Stimulated activated CD8-positive, alpha-beta memory T cell treated with anti-CD3 and anti-CD28 coated beads, Interleukin-7, amount 100 ng/mL, for 1 hour (primary cell): ENCODE data around the gene EFCAB9.
"Not testable (repeated sequence)": the region's sequence is repeated elsewhere in the genome, so short reads cannot be mapped to it uniquely, and the experiment has no call there.

ENCODE experiments used
- DNase-seq, 2 donors: peaks; one replicate each; pipeline ENCODE4 v3.0.0-alpha.2; 2020; ENCODE audit warnings: low read depth in 2 of 2

The EFCAB9 gene

GRCh38 chr5:172193872-172194271 is at the start of gene EFCAB9:
EFCAB9 (plus strand) TSS chr5:172194172; CDS start chr5:172194173, 1 bp downstream.
- DNase-seq = no peak

DNA sequence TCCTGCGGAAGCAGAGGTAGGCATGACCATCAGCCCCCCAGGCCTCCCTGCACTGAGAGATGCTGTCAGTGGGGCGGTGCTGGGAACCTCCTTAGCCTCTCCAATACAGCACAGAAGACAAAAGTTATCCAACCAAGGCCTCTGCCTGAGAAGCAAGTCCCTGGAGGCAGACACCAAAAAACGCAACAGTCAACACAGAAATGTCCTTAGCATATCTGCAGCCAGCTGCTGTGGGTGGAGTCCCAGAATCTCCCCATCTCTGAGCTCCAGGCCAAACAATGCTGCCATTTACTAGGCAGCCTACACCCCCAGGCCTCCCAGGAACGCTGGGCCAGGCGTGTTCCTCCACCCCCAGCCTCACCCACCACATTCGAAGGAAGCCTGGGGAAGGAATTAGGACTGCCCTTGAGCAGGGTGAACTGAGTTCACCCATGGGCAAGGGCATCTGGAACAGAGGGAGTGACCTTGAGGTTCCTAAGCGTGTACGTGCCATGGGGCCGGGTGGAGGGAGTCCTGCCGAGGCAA is 49.6 kb upstream of the EFCAB9 start:
- DNase-seq = no peak

DNA sequence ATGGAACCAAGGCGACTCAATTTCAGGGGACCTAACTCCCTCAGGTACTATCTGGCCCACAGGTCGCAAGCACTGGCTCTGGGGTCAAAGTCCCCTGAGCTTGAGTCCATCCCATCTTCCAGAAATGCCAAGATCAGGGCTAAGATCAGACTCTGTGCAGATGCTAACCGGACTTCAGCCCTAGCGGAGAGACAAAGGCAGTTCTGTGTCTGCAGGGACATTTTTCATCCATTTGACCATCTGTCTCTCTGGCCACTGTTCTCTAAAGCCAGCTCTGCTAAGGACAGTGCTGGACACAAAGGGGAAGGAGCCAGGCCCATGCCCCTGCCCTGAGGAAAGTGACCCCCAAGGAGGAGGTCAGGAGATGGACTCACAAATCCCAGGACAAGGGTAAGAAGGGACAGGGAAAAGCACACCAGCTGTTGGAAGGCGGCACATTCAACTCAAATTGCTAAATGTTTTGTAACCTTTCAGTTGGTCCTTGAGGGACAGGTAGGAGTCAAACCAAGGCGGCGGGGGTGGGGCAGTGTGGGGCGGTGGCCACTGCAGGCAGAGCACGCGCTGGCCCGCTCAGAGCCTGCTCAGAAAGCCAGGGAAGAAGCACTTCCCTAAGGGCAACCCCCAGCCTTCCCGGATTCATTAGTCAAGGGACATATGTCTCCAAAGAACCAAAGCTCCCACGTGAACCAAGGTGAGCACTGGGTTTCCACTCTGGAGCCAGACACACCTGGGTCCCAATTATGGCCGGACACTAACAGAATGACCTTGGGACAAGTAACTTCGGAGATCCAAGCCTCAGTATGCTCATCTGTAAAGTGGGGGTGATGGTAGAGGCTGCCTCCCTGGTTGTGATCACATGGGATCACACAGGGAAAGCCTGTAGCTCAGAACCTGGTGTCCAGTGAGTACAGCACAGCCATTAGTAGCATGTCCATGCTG is 48.8 kb upstream of the EFCAB9 start:
- DNase-seq = no peak

GRCh38 chr5:172145870-172146747 is 47.9 kb upstream of the EFCAB9 start:
- DNase-seq = no peak

DNA sequence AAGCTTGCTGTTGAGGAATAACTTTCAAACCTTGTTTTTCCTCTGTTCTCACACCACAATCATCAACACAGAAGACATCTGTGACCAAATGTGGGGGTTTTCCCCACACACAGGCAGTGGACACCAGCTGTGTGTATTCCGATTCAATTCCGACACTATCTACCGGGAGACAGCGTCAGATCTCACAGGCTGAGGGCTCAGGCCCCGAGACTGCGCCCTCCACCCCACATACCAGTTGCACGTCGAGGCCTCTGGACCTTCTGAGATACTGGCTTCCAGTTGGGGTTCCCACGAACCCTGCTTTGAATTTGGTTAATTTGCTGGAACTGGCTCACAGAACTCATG is 47.3 kb upstream of the EFCAB9 start:
- DNase-seq = no peak

- no peak for DNase-seq
Observed at GRCh38 chr5:172147857-172148256, 46.1 kb upstream of the EFCAB9 start.

DNA sequence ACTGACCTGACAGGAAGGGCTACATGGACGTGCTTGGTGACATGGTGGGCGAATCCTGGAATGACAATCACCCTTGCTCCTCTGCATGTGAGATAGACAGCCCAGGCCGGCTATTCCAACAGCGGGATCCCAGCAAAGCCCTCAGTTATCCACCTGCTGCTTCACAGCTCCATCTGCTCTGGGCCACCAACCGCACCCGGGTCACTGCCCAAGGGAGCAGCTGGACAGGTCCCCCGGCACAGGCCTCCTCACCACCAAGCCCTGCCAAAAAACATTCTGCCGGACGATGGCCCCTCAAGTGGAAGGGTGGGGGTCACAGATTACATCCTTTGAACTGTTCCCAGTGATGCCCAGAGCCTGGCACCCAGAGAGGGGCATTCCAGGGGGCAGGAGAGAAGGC is 45.6 kb upstream of the EFCAB9 start:
- DNase-seq = no peak

DNA sequence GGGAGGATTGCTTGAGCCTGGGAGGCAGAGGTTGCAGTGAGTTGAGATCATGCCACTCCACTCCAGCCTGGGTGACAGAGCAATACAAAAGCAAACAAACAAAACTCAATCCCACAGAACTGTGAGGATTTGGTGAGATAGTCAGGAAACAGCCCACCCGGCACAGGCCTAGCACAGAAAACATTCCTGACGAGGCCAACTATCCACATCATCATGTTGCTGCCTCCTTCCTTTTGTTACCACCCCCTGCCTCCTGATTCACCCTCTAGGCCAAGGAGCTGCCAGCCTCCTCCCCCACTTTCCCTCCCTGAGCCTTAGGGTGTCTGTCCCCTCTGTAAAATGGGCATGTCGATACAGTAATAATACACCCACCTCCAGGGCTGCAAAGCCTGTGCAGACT is 44.9 kb upstream of the EFCAB9 start:
- no peak for DNase-seq

DNA sequence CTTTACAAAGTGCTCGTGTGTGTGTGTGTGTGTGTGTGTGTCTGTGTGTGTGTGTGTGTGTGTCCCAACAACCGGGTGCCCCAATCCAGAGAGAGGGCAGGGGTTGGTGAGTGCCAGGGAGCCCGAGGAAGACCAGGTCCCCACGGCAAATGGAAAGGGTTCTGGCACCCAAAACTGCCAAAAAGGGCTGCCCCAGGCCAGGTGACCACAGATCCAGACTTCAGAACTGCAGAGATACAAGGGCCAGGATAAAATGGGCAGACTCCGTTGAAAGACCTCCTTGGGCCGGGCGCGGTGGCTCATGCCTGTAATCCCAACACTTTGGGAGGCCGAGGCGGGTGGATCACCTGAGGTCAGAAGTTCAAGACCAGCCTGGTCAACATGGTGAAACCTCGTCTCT is 44.5 kb upstream of the EFCAB9 start:
- DNase-seq = not testable (repeated sequence)

- DNase-seq = no peak
Observed at GRCh38 chr5:172150514-172151425, 43.2 kb upstream of the EFCAB9 start.

DNA sequence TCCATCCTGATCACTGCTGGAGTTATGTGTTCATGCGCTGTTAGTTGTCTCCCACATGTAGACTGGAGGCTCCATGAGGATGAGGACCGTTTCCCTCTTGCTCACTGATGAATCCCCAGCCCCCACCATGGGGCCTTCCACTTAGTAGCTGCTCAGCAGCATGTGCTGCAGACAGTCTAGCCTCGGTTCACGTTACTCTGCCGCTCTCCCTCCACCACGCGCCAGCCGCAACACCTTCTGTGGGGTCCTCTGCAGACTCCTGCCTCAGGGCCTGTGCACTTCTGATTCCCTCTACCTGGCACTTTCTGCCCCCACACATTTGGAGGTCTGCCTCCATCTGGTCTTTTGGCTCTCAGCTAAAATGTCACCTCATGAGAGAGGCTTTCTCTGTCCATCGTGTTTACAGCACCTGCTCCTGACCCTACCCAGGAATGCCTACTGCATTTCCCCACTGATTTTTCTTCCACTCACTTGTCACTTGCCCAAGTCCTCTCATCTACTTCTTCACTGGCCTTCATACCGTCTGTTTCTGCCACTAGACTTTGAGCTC is 42.2 kb upstream of the EFCAB9 start:
- no peak for DNase-seq

GRCh38 chr5:172153695-172154094 is 40.3 kb upstream of the EFCAB9 start:
- no peak for DNase-seq

DNA sequence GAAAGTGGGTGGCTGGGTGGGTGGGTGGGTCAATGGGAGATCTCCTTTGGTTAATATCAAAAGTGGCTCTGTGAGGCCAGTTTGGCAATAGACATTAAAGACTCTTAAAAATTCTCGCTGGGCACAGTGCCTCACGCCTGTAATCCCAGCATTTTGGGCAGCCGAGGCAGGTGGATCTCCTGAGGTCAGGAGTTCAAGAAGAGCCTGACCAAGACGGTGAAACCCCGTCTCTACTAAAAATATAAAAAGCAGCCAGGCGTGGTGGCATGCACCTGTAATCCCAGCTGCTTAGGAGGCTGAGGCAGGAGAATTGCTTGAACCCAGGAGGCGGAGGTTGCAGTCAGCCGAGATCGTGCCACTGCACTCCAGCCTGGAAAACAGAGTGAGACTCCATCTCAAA is 38.9 kb upstream of the EFCAB9 start:
- DNase-seq = not testable (repeated sequence)

DNA sequence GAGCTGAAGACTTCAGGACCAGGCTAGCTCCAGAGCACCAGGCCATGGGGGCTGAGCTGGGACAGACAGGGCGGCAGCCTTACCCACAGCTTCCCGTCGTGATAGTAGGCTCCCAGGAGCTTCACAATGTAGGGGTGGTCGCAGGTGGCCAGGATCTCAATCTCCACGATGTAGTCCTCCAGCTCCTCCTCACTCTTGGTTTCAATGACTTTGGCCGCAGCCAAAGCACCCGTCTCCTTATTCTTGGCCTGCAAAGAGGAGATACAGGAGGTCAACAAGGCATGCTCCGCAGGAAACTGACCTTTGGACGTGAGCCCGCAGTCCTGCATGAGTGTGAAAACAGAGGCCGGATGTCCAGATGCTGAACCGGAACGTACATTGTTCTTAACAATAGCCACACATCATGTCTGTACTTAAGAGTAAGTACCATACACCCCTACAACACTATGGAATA is 37.4 kb upstream of the EFCAB9 start:
- DNase-seq = no peak

- DNase-seq = no peak
Observed at GRCh38 chr5:172159016-172159415, 35.0 kb upstream of the EFCAB9 start.

GRCh38 chr5:172160506-172160905 is 33.5 kb upstream of the EFCAB9 start:
- no peak for DNase-seq

DNA sequence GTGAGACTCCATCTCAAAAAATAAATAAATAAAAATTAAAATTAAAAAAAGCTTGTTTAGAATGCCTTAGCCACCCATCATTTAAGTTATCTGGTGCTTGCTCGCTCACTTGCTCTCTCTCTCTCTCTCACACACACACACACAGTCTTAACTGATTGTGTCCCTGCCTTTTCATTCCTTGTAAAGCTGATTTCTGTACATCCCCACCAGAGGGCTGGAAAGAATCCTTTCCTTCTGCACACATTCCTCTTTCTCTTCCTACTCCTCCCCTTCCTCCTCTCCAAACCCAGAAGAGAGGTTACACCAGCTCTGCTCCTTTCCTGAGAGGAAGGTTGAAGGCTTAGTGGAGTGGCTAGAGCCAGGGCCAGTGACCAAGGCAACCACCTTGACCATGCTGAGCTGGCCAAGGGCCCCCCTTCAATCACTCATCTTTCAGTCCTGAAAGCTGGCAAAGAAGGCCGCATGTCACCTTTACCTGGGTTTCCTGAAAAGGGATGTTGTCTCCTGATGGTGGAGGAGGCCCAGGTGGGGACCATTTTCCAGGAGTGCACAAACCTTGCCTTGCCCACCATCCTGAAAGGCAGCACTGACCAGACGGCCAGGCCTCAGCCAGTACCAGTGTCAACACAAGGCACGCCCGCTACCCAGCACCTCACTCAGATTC is 31.5 kb upstream of the EFCAB9 start:
- DNase-seq = no peak

GRCh38 chr5:172162987-172163343 is 31.0 kb upstream of the EFCAB9 start:
- DNase-seq = no peak

GRCh38 chr5:172163346-172163745 is 30.6 kb upstream of the EFCAB9 start:
- no peak for DNase-seq

DNA sequence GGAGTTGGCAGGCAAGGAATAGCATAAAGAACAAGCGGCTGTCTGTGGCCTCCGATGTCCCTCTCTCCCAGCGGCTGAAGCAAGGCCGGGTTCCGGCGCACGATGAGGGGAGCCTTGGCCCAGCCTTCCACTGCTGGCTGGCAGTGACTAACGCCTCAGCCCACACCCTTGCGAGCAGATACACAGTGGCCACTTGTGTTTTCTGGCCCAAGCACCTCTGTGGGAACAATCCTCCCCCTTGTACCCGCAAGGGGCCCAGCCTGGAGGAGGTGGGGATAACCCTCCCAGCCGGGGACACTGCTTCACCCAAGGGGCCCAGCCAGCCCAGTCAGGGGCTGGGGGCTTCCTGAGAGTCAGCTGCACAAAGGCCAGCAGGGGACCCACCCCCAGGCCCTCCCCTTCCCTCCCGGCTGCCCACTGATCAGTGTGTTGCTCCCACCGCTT is 29.2 kb upstream of the EFCAB9 start:
- DNase-seq = no peak

DNA sequence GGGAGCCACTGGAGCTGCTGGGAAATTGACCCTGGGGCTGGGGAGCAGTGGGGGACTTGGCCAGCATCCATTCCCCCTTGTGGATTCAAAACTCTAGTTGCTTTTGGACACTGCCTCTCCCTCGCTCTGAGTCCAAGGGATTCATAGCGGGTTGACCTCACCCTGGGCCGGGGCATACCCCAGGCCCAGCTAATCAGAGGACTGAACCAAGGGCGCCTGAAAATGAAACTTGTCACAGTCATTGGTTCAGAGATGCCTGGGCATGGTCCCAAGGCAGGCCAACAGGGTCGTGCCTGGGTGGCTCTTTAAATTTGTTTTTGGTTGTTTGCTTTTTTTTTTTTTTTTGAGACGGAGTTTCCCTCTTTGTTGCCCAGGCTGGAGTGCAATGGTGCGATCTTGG is 28.5 kb upstream of the EFCAB9 start:
- no peak for DNase-seq
